KOPT-K1 (cell line): ENCODE results near the gene SPNS2.

Experiments used
- H3K27ac ChIP-seq: fragments of 200-600 bp; sonication (generic); 2 replicates; pipeline ENCODE4 v1.5.1; 2016; ENCODE audit warnings: antibody characterized with exemption, mild to moderate bottlenecking, low read depth, low read length; ENCODE audit not compliant: poor library complexity, severe bottlenecking
- H3K36me3 ChIP-seq: fragments of 200-600 bp; sonication (generic); 2 replicates; pipeline ENCODE4 v1.5.1; 2017; ENCODE audit warnings: antibody characterized with exemption, mild to moderate bottlenecking, low read length, moderate library complexity; ENCODE audit not compliant: insufficient read depth
- H3K9me3 ChIP-seq: fragments of 200-600 bp; sonication (generic); 2 replicates; pipeline ENCODE4 v1.5.1; 2017; ENCODE audit warnings: antibody characterized with exemption, low read length, mild to moderate bottlenecking; ENCODE audit not compliant: insufficient read depth, poor library complexity, severe bottlenecking

The SPNS2 gene

GRCh38 chr17:4498461-4499397 lies at the start of gene SPNS2:
Gene SPNS2, plus strand, starts transcription at chr17:4498881. Its CDS starts 167 bp downstream, at chr17:4499048.
- Histone ChIP-seq H3K27ac (no peak within 1 kb of the TSS), H3K9me3 (no peaks in the 10 kb centered on the region), H3K36me3 (no peaks in the 10 kb centered on the region)

DNA sequence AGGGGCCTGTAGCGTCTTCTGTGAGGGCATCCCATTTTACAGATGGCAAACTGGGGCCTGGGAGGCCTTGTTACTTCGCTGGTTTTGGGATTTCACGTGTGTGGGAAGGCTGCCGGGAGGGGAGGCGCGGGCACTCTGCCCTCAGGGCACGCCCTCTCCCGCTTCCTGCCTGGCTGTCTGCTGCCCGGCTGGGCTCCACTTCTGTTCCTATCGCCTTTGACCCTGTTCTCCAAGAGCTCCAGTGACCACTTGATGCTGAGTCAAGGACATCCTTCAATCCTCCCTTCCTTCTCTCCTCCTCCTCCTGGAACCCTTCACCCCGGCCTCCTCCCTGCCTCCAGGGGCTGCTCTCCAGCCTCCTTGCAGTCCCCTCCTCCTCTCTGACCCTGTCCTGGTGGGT lies 48.9 kb upstream of the SPNS2 start:
- no peak overlapping the region for H3K27ac ChIP-seq
- H3K36me3 ChIP-seq, result peaks cover 54% of the 10 kb centered on the region; the same call in 1 of the 2 replicates
- H3K9me3 ChIP-seq, result no peaks in the 10 kb centered on the region

GRCh38 chr17:4450710-4451316 lies 47.9 kb upstream of the SPNS2 start:
- H3K9me3 ChIP-seq, result no peaks in the 10 kb centered on the region
- no peak overlapping the region for H3K27ac ChIP-seq
- peaks cover 55% of the 10 kb centered on the region; the same call in 1 of the 2 replicates for H3K36me3 ChIP-seq

DNA sequence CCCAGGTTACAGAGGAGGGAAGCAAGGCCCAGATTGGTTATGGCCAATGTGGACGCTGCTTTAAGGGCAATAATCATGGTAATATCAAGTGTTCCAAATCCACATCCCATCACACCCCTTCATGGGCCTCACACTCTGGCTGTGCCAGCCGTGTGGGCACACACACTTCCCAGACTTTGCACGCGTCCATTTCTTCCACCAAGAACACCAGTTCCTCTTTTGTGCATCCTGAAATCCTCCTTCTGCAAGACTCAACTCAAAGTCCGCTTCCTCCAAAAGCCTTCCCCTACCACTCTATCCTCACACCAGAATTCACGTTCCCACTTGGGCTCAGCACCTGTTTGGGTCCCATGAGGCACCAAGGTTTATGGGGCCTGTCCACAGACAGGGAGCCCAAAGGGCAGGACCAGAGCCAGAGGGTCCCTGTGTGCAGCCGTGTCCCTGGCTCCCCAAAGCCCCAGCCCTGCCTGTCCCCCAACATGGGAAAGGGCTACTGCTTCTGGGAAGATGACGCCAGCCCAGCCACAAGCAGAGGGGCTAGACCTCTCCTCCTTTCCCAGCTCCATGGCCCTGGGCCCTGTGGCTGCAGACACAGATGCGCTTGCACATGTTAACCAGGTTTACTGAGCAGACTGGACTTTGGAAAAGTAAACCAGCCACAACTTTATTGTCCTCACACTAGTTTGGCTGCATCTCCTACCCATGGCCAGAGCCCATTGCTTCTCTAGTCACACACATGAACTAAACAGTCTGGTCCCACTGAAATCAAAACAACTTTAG lies 44.7 kb upstream of the SPNS2 start:
- Histone ChIP-seq H3K36me3 (peaks cover 58% of the 10 kb centered on the region; the same call in 1 of the 2 replicates), H3K27ac (no peak overlapping the region), H3K9me3 (no peaks in the 10 kb centered on the region)

DNA sequence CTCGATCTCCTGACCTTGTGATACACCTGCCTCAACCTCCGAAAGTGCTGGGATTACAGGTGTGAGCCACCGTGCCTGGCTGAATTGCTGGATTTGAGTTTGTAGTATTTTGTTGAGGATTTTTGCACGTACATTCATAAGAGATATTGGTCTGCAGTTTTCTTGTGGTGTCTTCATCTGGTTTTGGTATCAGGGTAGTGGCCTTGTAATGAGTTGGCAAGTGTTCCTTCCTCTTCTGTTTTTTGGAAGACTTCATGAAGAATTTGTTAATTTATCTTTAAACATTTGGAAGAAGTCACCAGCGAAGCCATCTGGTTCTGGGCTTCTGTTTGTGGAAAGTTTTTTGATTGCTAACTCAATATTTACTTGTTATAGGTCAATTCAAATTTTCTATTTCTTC lies 38.0 kb upstream of the SPNS2 start:
- Histone ChIP-seq H3K36me3 (peaks cover 30% of the 10 kb centered on the region; the same call in 1 of the 2 replicates), H3K9me3 (peaks cover 10% of the 10 kb centered on the region), H3K27ac (no peak overlapping the region)

- H3K9me3 ChIP-seq, result peaks cover 10% of the 10 kb centered on the region
- peaks cover 12% of the 10 kb centered on the region; the same call in 1 of the 2 replicates for H3K36me3 ChIP-seq
Measured at GRCh38 chr17:4463818-4464476, 34.7 kb upstream of the SPNS2 start.

DNA sequence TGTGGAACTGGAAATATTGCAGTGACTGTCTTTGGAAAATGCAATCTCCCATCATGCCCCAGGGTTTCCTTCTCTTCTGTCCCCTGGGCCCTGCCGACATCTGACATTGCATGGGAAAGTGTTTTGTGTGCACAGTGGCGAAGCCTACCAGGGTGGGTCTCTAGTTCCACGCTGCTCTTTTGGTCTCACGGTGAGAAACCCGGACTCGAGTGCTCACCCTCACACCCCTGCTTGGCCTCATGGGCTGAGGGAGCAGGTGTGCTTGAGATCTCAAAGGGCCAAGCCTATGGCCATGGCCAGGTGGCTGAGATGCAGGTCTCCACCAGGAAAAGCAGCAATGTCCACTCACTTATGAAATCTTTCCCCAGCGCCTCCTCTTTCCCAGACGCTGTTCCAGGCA lies 32.9 kb upstream of the SPNS2 start:
- H3K27ac ChIP-seq, result no peak overlapping the region
- no peaks in the 10 kb centered on the region; the same call in 1 of the 2 replicates for H3K36me3 ChIP-seq
- H3K9me3 ChIP-seq, result no peaks in the 10 kb centered on the region

More at GRCh38 chr17:4463818-4464476, 34.7 kb upstream of the SPNS2 start:
- no peak overlapping the region for H3K27ac ChIP-seq

DNA sequence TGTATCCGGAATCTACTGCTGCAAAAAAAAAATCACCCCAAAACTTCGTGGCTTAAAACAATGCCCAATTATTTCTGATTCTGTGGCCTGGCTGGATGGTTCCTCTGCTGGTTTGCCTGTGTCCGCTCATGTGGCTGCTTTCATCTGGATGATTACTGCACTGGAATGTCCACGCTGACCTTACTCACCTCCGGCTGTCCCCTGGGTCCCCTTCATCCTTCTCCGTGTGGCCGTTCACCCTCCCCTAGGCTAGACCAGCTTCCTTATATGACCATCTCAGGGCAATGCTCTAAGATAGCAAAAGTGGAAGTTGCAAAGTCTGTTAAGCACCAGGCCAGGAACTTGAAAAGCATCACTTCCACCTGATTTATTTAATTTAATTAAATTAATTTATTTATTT lies 31.4 kb upstream of the SPNS2 start:
- H3K27ac ChIP-seq, result no peak overlapping the region
- H3K9me3 ChIP-seq, result no peaks in the 10 kb centered on the region

DNA sequence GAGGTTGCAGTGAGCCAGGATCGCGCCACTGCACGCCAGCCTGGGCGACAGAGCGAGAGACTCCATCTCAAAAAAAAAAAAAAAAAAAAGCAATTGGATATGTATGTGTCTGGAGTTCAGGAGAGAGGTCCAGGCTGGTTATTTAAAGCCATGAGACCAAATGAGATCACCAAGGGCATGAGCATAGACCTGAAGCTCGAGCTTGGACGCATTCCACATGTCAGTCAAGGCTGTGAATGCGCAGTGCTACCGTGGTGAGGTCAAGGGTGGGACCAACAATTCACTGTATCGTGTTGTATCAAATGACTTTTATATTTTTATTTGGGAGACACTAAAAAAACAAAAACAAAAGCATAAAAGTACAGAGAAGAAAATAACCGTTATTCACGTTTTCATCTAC lies 29.1 kb upstream of the SPNS2 start:
- Histone ChIP-seq H3K36me3 (no peaks in the 10 kb centered on the region), H3K27ac (no peak overlapping the region), H3K9me3 (no peaks in the 10 kb centered on the region)

More for the DNA sequence above, 31.4 kb upstream of the SPNS2 start:
- no peaks in the 10 kb centered on the region for H3K36me3 ChIP-seq

GRCh38 chr17:4472286-4472685 lies 26.4 kb upstream of the SPNS2 start:
- no peaks in the 10 kb centered on the region for H3K36me3 ChIP-seq
- H3K27ac ChIP-seq, result no peak overlapping the region
- no peaks in the 10 kb centered on the region for H3K9me3 ChIP-seq

GRCh38 chr17:4474093-4474492 lies 24.6 kb upstream of the SPNS2 start:
- H3K36me3 ChIP-seq, result no peaks in the 10 kb centered on the region; the same call in 1 of the 2 replicates
- H3K9me3 ChIP-seq, result no peaks in the 10 kb centered on the region
- H3K27ac ChIP-seq, result no peak overlapping the region

GRCh38 chr17:4475001-4475400 lies 23.7 kb upstream of the SPNS2 start:
- H3K36me3 ChIP-seq, result no peaks in the 10 kb centered on the region; the same call in 1 of the 2 replicates
- no peak overlapping the region for H3K27ac ChIP-seq
- no peaks in the 10 kb centered on the region for H3K9me3 ChIP-seq

GRCh38 chr17:4475463-4475862 lies 23.2 kb upstream of the SPNS2 start:
- Histone ChIP-seq H3K9me3 (no peaks in the 10 kb centered on the region), H3K36me3 (no peaks in the 10 kb centered on the region; the same call in 1 of the 2 replicates), H3K27ac (no peak overlapping the region)

DNA sequence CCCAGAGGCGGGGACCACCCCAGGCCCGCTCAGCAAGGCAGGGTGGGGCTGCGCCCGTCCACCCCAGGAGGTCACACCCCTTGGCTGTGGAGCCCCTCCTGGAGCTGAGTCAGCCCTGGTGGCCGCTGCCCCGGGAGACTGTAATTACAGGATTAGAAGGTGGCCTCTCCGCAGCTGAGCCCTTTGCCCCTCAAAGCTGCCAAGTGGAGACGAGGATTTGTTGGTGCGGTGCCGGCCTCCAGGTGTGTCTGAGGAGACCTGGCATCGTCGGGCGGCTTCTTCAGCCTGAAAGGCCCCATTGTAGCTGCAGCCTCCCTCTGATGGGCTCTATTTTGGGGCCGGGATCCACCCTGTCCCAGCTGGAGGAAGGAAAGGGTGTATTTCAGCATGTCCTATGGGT lies 22.7 kb upstream of the SPNS2 start:
- Histone ChIP-seq H3K36me3 (no peaks in the 10 kb centered on the region; the same call in 1 of the 2 replicates), H3K27ac (peak overlapping the region; percentile 8), H3K9me3 (no peaks in the 10 kb centered on the region)
